ENCODE measurements around the gene GNG13. TPM values are rescaled to one million over a fixed set of nuclear protein-coding genes. Genes with fewer than 3 reads are reported as not detected.
A peak's percentile ranks its signal among the peaks of the same experiment; 100 is the strongest.

The GNG13 gene
- total RNA-seq, 1 donor from 2014 or later, result not detected

DNA sequence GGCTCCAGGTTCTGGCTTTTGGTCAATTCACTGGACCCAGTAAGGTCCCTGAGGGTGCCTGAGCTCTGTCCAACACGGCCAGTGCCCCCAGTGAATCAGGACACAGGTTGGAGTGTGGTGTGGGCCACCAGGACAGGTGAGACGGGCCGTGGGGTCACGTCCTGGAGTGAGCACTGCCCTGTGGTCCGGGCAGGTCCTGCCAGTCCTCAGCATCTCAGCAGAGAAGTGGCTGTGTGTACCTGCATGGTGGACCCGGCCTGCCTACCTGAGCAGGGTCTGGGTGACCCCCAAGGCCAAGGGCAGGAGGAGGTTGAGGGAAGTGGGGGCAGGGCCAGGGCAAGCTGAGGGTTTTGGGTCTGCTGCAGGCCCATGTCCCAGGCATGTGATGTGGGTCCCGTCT, 1.9 kb upstream of the GNG13 start:
- no peak overlapping the region for H3K27ac ChIP-seq
- H3K9me3 ChIP-seq (ENCODE audit: low read depth), result no peaks in the 10 kb centered on the region
- no peak overlapping the region for H3K4me2 ChIP-seq
- no peak overlapping the region for H3K27ac Mint-ChIP-seq
- H3K9me3 Mint-ChIP-seq, result no peaks in the 10 kb centered on the region
- H3K36me3 Mint-ChIP-seq, result peaks cover 3% of the 10 kb centered on the region
- H3K4me3 Mint-ChIP-seq, result no peak overlapping the region
- H3K36me3 ChIP-seq, result no peaks in the 10 kb centered on the region
- peaks cover 6% of the 10 kb centered on the region for H3K27me3 Mint-ChIP-seq (ENCODE audit: insufficient read depth, low read depth)
- H3K4me1 Mint-ChIP-seq, result no peaks in the 10 kb centered on the region
- H3F3A ChIP-seq (ENCODE audit: low read depth), result peaks cover 23% of the 10 kb centered on the region
- peaks cover 22% of the 10 kb centered on the region for H4K20me1 ChIP-seq (ENCODE audit: low read depth)
- H3K4me1 ChIP-seq, result peaks cover 18% of the 10 kb centered on the region
- no peak for DNase-seq (ENCODE audit: low spot score)
- no peak overlapping the region for H3K9ac ChIP-seq
- peaks cover 4% of the 10 kb centered on the region for H3K79me2 ChIP-seq (ENCODE audit: low read depth)
- H2AFZ ChIP-seq (replicated peaks), result no peak overlapping the region
- no peak overlapping the region for H3K4me3 ChIP-seq
- peaks cover 68% of the 10 kb centered on the region for H3K27me3 ChIP-seq
- TF ChIP-seq EZH2phosphoT487 (IDR thresholded peaks at IDR 0.05), result no peak

DNA sequence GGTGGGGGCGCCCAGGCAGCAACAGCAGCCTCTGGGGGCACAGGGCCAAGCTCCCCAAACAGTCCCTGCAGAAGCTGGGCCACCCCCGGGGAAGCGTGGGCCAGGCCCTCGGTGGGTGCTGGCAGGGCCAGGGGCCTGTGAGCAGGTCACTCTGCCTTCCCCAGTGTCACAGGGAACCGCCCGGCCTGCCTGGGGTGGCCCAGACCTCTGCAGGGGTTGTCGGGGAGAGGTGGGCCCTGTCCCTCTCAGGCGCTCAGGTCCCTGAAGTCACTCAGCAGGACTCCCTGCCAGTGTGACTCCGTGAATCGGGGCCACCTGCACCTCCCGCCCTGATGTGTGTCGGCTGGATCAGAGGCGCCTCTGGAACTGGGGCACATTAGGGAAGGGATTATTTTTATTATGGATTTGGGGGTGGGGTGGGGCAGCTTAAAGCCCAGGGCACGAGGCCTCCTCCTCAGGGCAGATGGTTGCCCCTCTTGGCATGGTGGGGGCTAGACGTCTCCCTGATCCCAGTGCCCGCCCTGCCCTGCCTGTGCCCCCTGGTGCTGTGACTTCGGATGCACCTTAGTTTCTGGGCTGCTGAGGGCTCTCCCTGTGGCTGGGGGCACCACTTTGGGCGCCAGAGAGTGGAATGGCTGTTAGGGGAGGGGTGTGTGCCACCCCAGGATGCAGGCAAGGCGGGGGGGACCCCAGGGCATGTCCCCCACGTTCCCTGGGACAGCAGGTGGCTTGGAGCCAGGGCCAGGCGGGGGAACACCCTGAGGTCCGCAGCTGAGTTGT, 1.2 kb upstream of the GNG13 start:
- no peak overlapping the region for H3K9ac ChIP-seq
- H3K79me2 ChIP-seq (ENCODE audit: low read depth), result peaks cover 4% of the 10 kb centered on the region
- no peak overlapping the region for H2AFZ ChIP-seq (replicated peaks)
- no peaks in the 10 kb centered on the region for H3K9me3 Mint-ChIP-seq
- no peaks in the 10 kb centered on the region for H3K36me3 ChIP-seq
- H3F3A ChIP-seq (ENCODE audit: low read depth), result peaks cover 16% of the 10 kb centered on the region
- peaks cover 26% of the 10 kb centered on the region for H4K20me1 ChIP-seq (ENCODE audit: low read depth)
- peaks cover 4% of the 10 kb centered on the region for H3K27me3 Mint-ChIP-seq (ENCODE audit: insufficient read depth, low read depth)
- H3K4me1 Mint-ChIP-seq, result no peaks in the 10 kb centered on the region
- H3K36me3 Mint-ChIP-seq, result peaks cover 3% of the 10 kb centered on the region
- no peak for DNase-seq (ENCODE audit: low spot score)
- H3K4me2 ChIP-seq, result no peak overlapping the region
- no peak overlapping the region for H3K4me3 ChIP-seq
- no peak overlapping the region for H3K4me3 Mint-ChIP-seq
- no peak overlapping the region for H3K27ac Mint-ChIP-seq
- no peak for TF ChIP-seq EZH2 (IDR thresholded peaks at IDR 0.05)
- TF ChIP-seq, protein P1, sequence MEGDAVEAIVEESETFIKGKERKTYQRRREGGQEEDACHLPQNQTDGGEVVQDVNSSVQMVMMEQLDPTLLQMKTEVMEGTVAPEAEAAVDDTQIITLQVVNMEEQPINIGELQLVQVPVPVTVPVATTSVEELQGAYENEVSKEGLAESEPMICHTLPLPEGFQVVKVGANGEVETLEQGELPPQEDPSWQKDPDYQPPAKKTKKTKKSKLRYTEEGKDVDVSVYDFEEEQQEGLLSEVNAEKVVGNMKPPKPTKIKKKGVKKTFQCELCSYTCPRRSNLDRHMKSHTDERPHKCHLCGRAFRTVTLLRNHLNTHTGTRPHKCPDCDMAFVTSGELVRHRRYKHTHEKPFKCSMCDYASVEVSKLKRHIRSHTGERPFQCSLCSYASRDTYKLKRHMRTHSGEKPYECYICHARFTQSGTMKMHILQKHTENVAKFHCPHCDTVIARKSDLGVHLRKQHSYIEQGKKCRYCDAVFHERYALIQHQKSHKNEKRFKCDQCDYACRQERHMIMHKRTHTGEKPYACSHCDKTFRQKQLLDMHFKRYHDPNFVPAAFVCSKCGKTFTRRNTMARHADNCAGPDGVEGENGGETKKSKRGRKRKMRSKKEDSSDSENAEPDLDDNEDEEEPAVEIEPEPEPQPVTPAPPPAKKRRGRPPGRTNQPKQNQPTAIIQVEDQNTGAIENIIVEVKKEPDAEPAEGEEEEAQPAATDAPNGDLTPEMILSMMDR (IDR thresholded peaks at IDR 0.05), result no peak
- no peak for TF ChIP-seq EZH2phosphoT487 (IDR thresholded peaks at IDR 0.05)
- H3K9me3 ChIP-seq (ENCODE audit: low read depth), result no peaks in the 10 kb centered on the region
- no peak overlapping the region for H3K27ac ChIP-seq
- peaks cover 68% of the 10 kb centered on the region for H3K27me3 ChIP-seq
- peaks cover 18% of the 10 kb centered on the region for H3K4me1 ChIP-seq

DNA sequence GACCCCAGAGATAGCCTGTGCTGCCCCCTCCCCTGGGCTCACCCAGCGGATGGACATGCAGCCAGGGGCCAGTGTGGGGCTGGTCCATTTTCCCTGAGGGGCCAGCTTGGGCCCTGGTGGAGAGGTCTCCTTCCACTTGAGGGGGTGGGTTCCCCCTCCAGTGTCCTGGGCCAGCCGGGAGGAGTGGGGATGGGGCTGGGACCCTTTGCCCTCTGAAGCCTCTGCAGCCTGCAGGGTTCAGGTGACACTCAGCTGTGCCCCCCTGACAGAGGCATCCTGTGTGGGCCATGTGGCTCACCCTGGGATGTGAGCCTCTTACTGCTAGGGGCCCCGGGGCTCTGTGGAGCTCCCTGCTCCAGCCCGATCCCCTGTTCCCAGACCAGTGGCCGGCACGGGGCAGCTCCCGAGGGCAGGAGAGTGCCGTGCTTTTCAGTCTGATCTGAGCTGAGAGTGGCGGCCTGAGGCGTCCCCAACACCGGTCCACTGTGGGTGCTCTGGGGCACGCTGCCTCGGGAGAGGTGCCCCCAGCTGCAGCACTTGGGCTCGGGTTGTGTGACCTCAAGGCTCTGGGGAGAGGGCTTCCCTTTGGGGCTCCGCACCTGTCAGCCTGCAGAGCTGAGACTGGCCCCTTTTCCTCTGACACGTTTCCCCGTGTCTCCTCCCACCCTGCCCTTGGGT, 439 bp upstream of the GNG13 start:
- peaks cover 16% of the 10 kb centered on the region for H3F3A ChIP-seq (ENCODE audit: low read depth)
- H3K9ac ChIP-seq, result no peak overlapping the region
- Mint-ChIP-seq H3K27me3 (ENCODE audit: insufficient read depth, low read depth) (peaks cover 3% of the 10 kb centered on the region), H3K4me3 (no peak overlapping the region), H3K9me3 (no peaks in the 10 kb centered on the region), H3K36me3 (peaks cover 3% of the 10 kb centered on the region), H3K27ac (no peak overlapping the region), H3K4me1 (no peaks in the 10 kb centered on the region)
- no peak for TF ChIP-seq EZH2 (IDR thresholded peaks at IDR 0.05)
- peaks cover 68% of the 10 kb centered on the region for H3K27me3 ChIP-seq
- peak overlapping the region; percentile 46 for H3K4me3 ChIP-seq
- no peak overlapping the region for H3K27ac ChIP-seq
- H3K4me1 ChIP-seq, result peaks cover 18% of the 10 kb centered on the region
- H4K20me1 ChIP-seq (ENCODE audit: low read depth), result peaks cover 30% of the 10 kb centered on the region
- H3K79me2 ChIP-seq (ENCODE audit: low read depth), result no peaks in the 10 kb centered on the region
- no peaks in the 10 kb centered on the region for H3K9me3 ChIP-seq (ENCODE audit: low read depth)
- peak overlapping the region; percentile 83 for H3K4me2 ChIP-seq
- no peak overlapping the region for H2AFZ ChIP-seq (replicated peaks)
- no peak for DNase-seq (ENCODE audit: low spot score)
- H3K36me3 ChIP-seq, result no peaks in the 10 kb centered on the region

DNA sequence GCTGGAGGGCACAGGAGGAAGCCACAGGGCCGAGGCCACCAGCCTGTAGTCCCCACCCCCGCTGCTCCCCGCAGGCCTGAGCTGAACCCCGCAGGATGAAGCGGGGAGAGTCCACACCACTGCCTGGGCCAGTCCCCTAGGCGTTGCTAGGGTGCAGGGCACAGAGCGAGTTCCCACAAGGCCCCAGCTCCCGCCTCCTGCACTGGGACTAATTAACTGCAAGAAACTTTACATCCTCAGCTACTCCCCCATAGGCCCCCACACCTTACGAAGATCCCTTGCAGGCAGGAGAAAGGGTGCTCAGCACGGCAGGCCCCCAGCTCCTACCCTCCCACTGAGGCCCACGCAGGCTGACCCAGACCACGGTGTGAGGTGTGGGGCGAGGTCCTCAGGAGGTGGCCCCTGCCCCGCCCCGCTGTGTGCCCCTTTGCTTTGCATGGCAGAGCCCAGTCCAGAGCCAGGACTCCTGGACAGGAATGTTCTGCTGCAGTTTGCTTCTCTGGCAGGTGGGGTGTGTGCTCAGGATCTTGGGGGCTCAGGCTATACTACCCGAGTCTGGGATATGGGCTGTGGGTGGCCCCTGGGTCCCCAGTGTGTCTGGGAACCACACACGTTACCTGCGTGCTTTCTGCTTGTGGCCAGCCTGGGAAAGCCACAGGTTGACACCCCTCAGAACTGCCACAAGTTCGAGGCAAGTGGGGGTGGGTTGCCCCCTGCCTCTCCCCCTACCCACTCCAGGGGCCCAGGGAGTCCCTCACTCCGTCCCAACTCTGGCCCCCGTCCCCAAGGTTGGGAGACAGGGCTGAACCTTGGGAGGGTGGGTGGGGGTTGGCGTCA, 1.2 kb downstream of the GNG13 start:
- Mint-ChIP-seq H3K4me3 (no peak overlapping the region), H3K27me3 (ENCODE audit: insufficient read depth, low read depth) (peaks cover 3% of the 10 kb centered on the region), H3K36me3 (peaks cover 3% of the 10 kb centered on the region), H3K4me1 (no peaks in the 10 kb centered on the region), H3K9me3 (no peaks in the 10 kb centered on the region), H3K27ac (no peak overlapping the region)
- Histone ChIP-seq H3K4me3 (no peak overlapping the region), H3K4me2 (no peak overlapping the region), H3K79me2 (ENCODE audit: low read depth) (no peaks in the 10 kb centered on the region), H3K27me3 (peaks cover 55% of the 10 kb centered on the region), H4K20me1 (ENCODE audit: low read depth) (peaks cover 38% of the 10 kb centered on the region), H3K4me1 (peaks cover 18% of the 10 kb centered on the region), H3K36me3 (no peaks in the 10 kb centered on the region), H3F3A (ENCODE audit: low read depth) (peaks cover 10% of the 10 kb centered on the region), H2AFZ (replicated peaks) (no peak overlapping the region), H3K9ac (no peak overlapping the region), H3K9me3 (ENCODE audit: low read depth) (no peaks in the 10 kb centered on the region), H3K27ac (no peak overlapping the region)
- DNase-seq (ENCODE audit: low spot score), result no peak
- TF ChIP-seq, protein P1 (IDR thresholded peaks at IDR 0.05), result no peak
- no peak for TF ChIP-seq EZH2 (IDR thresholded peaks at IDR 0.05)
- TF ChIP-seq EZH2phosphoT487 (IDR thresholded peaks at IDR 0.05), result no peak
